ENCODE measurements around the gene ST6GAL1.

DNA sequence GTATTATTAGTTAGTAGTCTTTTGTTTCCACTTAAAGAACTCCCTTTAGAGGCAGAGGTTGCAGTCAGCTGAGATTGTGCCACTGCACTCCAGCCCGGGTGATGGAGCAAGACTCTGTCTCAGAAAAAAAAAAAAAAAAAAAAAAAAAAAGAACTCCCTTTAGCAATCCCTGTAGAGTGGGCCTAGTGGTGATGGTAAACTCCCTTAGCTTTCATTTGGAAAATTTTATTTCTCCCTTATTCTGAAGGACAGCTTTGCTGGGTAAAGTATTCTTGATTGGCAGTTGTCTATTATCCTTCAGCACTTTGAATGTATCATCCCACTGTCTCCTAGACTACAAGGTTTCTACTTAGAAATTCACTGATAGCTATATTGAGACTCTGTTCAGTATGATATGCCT lies 163.0 kb downstream of the ST6GAL1 start:
- TF ChIP-seq, protein P1, sequence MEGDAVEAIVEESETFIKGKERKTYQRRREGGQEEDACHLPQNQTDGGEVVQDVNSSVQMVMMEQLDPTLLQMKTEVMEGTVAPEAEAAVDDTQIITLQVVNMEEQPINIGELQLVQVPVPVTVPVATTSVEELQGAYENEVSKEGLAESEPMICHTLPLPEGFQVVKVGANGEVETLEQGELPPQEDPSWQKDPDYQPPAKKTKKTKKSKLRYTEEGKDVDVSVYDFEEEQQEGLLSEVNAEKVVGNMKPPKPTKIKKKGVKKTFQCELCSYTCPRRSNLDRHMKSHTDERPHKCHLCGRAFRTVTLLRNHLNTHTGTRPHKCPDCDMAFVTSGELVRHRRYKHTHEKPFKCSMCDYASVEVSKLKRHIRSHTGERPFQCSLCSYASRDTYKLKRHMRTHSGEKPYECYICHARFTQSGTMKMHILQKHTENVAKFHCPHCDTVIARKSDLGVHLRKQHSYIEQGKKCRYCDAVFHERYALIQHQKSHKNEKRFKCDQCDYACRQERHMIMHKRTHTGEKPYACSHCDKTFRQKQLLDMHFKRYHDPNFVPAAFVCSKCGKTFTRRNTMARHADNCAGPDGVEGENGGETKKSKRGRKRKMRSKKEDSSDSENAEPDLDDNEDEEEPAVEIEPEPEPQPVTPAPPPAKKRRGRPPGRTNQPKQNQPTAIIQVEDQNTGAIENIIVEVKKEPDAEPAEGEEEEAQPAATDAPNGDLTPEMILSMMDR (IDR thresholded peaks at IDR 0.05), result no peak
- no peak for TF ChIP-seq POLR2A (IDR thresholded peaks at IDR 0.05)

Data from uterus (tissue), 2 donors.